GM18502 (cell line): Measurements from ENCODE around the gene TSPOAP1.

Experiments used
- ATAC-seq: cut with Tn5 transposase; IDR thresholded peaks from one replicate; pipeline ENCODE4 v1.9.1; 2021; ENCODE audit warnings: mild to moderate bottlenecking; ENCODE audit not compliant: unreplicated experiment, poor library complexity

The TSPOAP1 gene

GRCh38 chr17:58267347-58268324 is 61.0 kb downstream of the TSPOAP1 start:
- no peak for ATAC-seq

GRCh38 chr17:58265902-58266875 is 62.4 kb downstream of the TSPOAP1 start:
- ATAC-seq = no peak

GRCh38 chr17:58265271-58265670 is 63.3 kb downstream of the TSPOAP1 start:
- ATAC-seq = no peak

GRCh38 chr17:58264407-58265103 is 64.0 kb downstream of the TSPOAP1 start:
- ATAC-seq = no peak

- ATAC-seq = no peak
Observed at GRCh38 chr17:58263773-58264172, 64.8 kb downstream of the TSPOAP1 start.

GRCh38 chr17:58262149-58262548 is 66.4 kb downstream of the TSPOAP1 start:
- ATAC-seq = no peak

- no peak for ATAC-seq
Observed at GRCh38 chr17:58254803-58255202, 73.8 kb downstream of the TSPOAP1 start.

- no peak for ATAC-seq
Observed at GRCh38 chr17:58253082-58253481, 75.5 kb downstream of the TSPOAP1 start.

- no peak for ATAC-seq
Observed at GRCh38 chr17:58252141-58252540, 76.5 kb downstream of the TSPOAP1 start.
